Keratinocyte (primary cell): Measurements from ENCODE around the gene ROR2.

Experiments
- EZH2 ChIP-seq: IDR thresholded peaks from one replicate; pipeline ENCODE4 v1.6.1; 2012; ENCODE audit warnings: inconsistent platforms, mild to moderate bottlenecking, low read length, moderate library complexity
- TF ChIP-seq, protein P1 (sequence below), 3 experiments: IDR thresholded peaks in 1 of 3; conservative IDR thresholded peaks in 1 of 3; optimal IDR thresholded peaks in 1 of 3; 2 replicates in 2 of 3; 3 replicates in 1 of 3; pipeline versions ENCODE3 to v1.5.1; 2011; ENCODE audit warnings: low read length in 3 of 3, mild to moderate bottlenecking in 3 of 3, moderate library complexity in 2 of 3, control low read depth in 1 of 3, inconsistent platforms in 1 of 3; ENCODE audit not compliant: insufficient read depth in 2 of 3; ENCODE audit errors: extremely low read depth in 1 of 3

DNA sequence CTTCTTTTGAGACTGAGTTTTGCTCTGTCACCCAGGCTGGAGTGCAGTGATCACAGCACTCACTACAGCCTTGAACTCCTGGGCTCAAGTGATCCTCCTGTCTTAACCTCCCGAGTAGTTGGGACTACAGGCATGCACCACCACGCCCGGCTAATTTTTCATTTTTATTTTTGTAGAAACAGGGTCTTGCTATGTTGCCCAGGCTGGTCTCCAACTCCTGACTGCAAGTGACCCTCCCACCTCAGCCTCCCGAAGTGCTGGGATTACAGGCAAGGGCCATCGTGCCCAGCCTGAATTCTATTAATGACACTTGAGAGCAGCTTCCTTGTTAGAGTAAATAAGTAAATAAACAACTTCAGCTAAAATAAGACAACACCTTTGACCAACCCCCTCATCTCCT lies 12.3 kb downstream of the ROR2 start:
- TF ChIP-seq, protein P1, sequence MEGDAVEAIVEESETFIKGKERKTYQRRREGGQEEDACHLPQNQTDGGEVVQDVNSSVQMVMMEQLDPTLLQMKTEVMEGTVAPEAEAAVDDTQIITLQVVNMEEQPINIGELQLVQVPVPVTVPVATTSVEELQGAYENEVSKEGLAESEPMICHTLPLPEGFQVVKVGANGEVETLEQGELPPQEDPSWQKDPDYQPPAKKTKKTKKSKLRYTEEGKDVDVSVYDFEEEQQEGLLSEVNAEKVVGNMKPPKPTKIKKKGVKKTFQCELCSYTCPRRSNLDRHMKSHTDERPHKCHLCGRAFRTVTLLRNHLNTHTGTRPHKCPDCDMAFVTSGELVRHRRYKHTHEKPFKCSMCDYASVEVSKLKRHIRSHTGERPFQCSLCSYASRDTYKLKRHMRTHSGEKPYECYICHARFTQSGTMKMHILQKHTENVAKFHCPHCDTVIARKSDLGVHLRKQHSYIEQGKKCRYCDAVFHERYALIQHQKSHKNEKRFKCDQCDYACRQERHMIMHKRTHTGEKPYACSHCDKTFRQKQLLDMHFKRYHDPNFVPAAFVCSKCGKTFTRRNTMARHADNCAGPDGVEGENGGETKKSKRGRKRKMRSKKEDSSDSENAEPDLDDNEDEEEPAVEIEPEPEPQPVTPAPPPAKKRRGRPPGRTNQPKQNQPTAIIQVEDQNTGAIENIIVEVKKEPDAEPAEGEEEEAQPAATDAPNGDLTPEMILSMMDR (optimal IDR thresholded peaks at IDR 0.05 in 1 of 3, IDR thresholded peaks at IDR 0.05 in 1 of 3, conservative IDR thresholded peaks at IDR 0.05 in 1 of 3; ENCODE audit: extremely low read depth in 1 of 3, insufficient read depth in 2 of 3, low read length in 3 of 3) = no peak
- TF ChIP-seq EZH2 = no peak
